DOHH2 (cell line): ENCODE measurements around the gene COMT.

ENCODE experiments used
- CTCF ChIP-seq: fragments of 200-600 bp; sonication (generic); IDR thresholded peaks from one replicate; pipeline ENCODE4 v1.5.1; 2014; ENCODE audit warnings: antibody characterized with exemption, mild to moderate bottlenecking, low read depth, low read length; ENCODE audit not compliant: poor library complexity, severe bottlenecking
- EZH2phosphoT487 ChIP-seq: fragments of 200-600 bp; sonication (generic); IDR thresholded peaks from 2 replicates; pipeline ENCODE4 v1.6.1; 2017; ENCODE audit warnings: borderline replicate concordance, mild to moderate bottlenecking, antibody characterized with exemption, low read length, moderate library complexity, mixed read lengths

- TF ChIP-seq CTCF = no peak
- no peak for TF ChIP-seq EZH2phosphoT487
These were observed 23.1 kb upstream of the COMT start for GRCh38 chr22:19918332-19919106.
